HG02623 (cell line): ENCODE data around the gene NLGN4Y.

Experiments
- ATAC-seq: cut with Tn5 transposase; IDR thresholded peaks from one replicate; pipeline ENCODE4 v1.9.1; 2021; ENCODE audit warnings: moderate library complexity; ENCODE audit not compliant: unreplicated experiment

Gene NLGN4Y

GRCh38 chrY:14644157-14644952 is 120.0 kb downstream of the NLGN4Y start:
- no peak for ATAC-seq

- no peak for ATAC-seq
Measured at GRCh38 chrY:14679181-14679580, 154.9 kb downstream of the NLGN4Y start.

DNA sequence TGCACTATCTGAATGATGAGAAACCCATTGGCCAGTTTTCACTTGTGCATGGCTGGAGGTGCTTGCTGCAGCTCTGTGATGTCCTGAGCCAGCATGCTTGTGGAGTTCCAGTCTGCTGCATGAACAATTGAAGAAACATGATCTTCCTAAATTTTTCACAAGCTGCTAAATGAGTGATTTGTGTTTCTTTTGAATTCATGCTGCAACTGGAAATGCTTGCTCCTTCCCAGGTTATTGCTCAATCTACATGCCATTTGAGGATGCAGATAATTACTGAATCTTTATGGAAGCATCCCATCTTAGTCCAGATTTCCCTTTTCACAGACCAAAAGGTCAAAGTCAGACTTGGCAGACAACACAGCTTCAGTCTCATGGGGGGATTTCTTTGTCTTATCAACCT is 170.2 kb downstream of the NLGN4Y start:
- no peak for ATAC-seq

DNA sequence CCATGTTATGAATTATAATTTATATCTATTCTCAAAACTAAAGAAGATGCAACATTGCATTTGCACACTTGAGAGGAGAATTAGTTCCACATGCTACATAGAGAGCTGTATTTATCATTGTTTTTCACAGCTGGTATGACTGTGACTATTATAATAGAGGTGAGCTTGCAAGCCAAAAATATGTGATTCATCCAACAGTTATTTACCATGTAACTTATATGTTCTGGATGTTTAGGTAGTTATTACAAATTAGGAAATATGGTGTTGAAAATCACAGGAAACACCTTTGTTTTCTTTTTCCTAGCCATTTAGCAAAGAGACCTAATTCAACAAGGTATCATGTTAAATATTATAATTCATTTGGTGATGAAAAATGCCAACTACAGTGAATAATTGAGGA is 183.8 kb downstream of the NLGN4Y start:
- ATAC-seq, result no peak

- ATAC-seq, result no peak
Measured at GRCh38 chrY:14741596-14741995, 217.3 kb downstream of the NLGN4Y start.

DNA sequence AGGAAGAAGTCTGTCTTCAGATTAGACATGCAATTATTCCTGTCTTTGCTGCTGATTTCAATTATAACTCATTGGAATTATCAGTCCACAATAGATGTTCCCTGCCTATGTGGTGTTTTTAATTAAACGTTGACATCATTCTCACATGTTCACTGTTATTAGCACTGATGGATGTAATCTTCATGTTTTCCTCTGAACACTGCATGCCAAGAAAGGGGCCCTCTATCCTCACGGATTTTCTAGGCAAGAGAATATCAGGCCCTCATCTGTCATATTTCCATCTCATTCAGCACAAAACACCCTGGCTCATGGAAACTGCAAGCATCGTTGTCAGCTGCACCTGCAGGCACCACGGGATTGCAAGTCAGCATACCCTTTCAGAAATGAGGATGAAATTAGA is 224.0 kb downstream of the NLGN4Y start:
- ATAC-seq, result no peak

DNA sequence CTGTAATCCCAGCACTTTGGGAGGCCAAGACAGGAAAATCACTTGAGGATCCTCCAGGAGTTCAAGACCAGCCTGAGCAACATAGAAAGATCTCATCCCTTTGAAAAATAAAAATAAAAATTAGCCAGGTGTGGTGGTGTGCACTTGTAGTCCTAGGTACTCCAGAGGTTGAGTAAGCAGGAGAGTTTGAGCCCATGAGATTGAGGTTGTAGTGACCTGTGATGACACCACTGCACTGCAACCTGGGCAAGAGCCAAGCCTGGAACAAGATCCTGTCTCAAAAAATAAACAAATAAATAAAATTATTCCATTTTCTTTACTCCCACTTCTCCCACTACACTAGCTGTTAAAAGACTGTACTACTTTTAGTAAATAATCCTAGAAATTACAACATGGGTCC is 231.2 kb downstream of the NLGN4Y start:
- no peak for ATAC-seq

DNA sequence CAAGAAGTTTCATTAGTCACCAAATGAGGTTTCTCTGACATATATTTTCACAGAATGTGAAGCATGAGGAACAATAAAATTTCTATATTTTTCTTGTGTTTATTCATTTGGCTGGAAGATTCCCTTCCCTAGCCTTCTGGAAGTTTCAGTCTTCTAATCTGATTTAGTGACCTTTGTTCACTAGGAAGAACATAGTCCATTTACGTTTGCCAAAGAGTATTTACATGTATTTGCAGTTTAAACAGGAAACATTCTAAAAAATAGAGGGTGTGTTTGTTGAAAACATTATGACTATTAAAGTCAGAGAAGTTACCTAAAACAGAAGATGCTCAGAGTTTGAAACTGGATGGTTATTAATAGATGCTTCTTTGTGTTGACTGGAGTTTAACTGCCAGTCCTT is 238.6 kb downstream of the NLGN4Y start:
- ATAC-seq, result no peak

DNA sequence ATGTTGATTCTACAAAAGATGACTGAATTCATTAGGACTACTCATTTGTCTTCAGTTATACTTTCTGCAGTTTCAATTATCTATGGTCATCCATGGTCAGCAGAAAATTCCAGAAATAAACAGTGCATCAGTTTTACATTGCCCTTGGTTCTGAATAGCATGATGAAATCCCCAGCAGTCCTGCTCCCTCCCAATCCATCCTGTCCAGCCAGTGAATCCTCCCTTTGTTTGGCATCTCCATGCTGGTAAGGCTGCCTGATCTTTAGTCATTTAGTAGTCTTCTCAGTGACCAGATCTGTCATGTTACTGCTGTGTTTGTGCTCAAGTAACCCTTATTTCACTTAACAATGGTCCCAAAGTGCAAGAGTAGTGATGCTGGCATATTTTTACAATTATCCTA is 239.3 kb downstream of the NLGN4Y start:
- no peak for ATAC-seq

DNA sequence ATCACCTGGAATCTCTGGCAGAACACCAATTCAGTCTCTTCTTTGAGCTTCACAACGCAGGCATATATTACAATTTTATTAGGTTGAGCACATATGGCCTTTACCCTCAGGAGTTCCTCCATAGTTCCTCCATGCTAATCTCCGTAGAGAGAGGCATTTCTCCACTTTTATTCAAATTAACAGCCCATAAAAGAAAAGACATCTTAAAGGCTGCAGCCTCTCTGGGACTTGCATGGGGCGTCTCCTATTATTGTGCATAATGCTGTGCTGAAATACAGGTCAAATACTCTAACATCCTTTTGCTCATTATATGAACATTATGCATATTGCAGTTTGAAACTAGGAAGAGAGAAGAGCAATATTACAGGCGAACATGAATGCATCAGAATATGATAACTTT is 253.9 kb downstream of the NLGN4Y start:
- ATAC-seq, result no peak

DNA sequence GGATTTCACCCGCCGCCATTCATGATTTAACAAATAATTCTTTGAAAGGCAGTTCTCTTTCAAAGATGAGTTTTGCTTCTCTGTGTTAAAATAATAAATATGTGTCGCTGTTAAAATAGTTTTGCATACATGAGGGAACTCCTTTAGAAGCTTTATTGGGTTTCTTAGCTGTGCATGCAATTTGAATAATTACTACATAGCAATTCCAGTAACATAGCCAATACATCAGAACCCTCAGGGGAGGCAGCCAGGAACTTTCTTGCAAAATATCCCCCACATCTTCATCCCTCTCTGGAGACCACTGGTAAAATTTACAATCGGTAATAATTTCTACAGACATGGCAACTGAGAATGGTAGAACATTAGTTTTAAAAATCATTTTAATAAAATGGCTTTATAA is 268.8 kb downstream of the NLGN4Y start:
- ATAC-seq, result no peak

DNA sequence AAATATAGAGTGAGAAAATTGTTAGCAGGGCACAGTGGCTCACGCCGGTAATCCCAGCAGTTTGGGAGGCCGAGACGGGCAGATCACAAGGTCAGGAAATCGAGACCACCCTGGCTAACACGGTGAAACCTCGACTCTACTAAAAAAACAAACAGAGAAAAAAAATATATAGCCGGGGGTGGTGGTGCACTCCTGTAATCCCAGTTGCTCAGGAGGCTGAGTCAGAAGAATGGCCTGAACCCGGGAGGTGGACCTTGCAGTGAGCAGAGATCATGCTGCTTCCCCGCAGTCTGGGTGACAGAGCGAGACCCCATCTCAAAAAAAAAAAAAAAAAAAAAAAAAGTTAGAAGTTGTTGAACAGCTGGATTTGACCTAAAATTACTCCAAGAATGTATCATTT is 269.3 kb downstream of the NLGN4Y start:
- no peak for ATAC-seq

GRCh38 chrY:14798010-14798409 is 273.7 kb downstream of the NLGN4Y start:
- ATAC-seq, result no peak

DNA sequence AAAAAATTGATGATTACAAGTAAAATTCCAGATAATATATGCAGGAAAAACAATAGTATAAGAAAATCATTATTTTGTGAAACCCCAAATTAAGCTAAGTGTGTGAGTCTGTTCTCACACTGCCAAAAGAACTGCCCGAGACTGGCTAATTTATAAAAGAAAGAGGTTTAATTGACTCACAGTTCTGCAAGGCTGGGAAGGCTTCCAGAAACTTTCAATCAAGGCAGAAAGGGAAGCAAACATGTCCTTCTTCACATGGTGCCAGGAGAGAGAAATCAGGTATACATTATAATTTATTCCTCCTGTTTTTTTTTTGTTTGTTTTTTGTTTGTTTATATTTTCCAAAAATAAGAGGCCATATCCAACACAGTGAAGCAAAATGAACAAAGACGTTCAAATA is 276.8 kb downstream of the NLGN4Y start:
- ATAC-seq, result no peak

- ATAC-seq, result no peak
Measured at GRCh38 chrY:14802125-14802524, 277.8 kb downstream of the NLGN4Y start.

DNA sequence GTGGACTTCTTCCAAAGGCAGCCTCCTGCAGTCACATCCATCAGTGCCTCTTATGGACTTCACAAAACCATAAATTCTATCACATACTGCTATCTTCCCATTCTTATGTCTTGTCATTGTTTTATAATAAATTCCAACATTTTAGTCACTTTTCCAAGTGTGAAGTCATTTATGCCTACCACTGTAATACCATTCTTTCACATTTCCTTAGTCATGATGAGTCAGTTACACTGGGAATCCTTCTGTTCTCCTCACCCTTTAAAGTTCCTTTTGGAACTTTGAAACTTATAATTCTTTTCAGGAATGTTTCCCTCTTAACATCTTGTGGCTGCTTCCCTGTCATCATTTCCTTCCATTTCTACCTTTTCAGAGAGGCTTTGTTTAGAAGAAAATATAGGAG is 279.7 kb downstream of the NLGN4Y start:
- ATAC-seq, result no peak

- no peak for ATAC-seq
Measured at GRCh38 chrY:14818452-14818851, 294.1 kb downstream of the NLGN4Y start.

DNA sequence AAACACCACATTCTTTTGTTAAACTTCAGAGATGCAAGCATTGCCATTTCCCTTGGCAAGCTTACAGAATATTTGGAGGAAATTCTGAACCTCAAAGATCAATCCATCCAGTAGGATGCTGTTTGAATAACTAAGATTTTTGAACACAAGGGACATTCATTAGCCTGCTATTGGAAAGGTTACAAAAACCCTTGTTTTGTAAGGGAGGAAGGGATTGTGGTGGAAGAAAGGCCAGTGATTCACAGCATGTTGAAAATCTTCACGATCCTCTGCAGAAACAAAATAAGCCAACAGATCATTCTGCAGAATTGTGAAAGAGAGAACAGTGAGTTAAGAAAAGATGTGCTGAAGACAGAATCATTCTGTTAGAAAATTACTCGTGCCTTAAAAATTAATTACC is 297.9 kb downstream of the NLGN4Y start:
- no peak for ATAC-seq

GRCh38 chrY:14822906-14823305 is 298.6 kb downstream of the NLGN4Y start:
- ATAC-seq, result no peak

DNA sequence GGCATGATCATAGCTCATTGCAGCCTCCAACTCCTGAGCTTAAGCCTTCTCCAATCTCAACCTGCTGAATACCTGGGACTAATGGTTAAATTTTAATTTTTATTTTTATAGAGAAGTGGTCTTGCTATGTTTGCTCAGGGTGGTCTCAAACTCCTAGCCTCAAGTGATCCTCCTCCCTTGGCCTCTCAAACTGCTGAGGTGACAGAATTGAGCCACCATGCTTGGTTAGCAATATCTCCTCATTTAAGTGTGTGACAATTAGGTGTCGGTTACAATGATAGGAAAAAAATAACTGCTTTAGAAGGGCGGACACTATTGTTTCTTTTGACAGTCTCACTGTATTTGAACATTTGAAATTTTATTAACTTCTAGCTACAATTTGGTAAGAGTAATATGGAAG is 300.3 kb downstream of the NLGN4Y start:
- ATAC-seq, result no peak

GRCh38 chrY:14825728-14826127 is 301.4 kb downstream of the NLGN4Y start:
- ATAC-seq, result no peak

GRCh38 chrY:14828531-14828930 is 304.2 kb downstream of the NLGN4Y start:
- ATAC-seq, result no peak

- no peak for ATAC-seq
Measured at GRCh38 chrY:14829366-14829885, 305.1 kb downstream of the NLGN4Y start.
